NCI-H2029 (cell line): ENCODE data around the gene CNTNAP2.

Source experiments
- DNase-seq: peaks from one replicate; lab custom pipeline; 2025; lab: John Stamatoyannopoulos, UW

The CNTNAP2 gene

GRCh38 chr7:146116521-146117222, at the start of gene CNTNAP2:
TSS of gene CNTNAP2 (plus strand) at chr7:146116801. CDS start at chr7:146116877, 76 bp downstream.
- peak; percentile 72 for DNase-seq

GRCh38 chr7:146067880-146068279, 48.7 kb upstream of the CNTNAP2 start:
- no peak for DNase-seq

GRCh38 chr7:146074195-146074765, 42.3 kb upstream of the CNTNAP2 start:
- no peak for DNase-seq

GRCh38 chr7:146076344-146076743, 40.3 kb upstream of the CNTNAP2 start:
- no peak for DNase-seq

GRCh38 chr7:146084086-146084485, 32.5 kb upstream of the CNTNAP2 start:
- no peak for DNase-seq

GRCh38 chr7:146090023-146090645, 26.5 kb upstream of the CNTNAP2 start:
- peak; percentile 49 for DNase-seq

GRCh38 chr7:146094356-146094755, 22.2 kb upstream of the CNTNAP2 start:
- no peak for DNase-seq

GRCh38 chr7:146096994-146097393, 19.6 kb upstream of the CNTNAP2 start:
- no peak for DNase-seq

- DNase-seq = no peak
These were observed 10.3 kb upstream of the CNTNAP2 start for GRCh38 chr7:146106319-146106718.

- DNase-seq = no peak
These were observed 3.8 kb upstream of the CNTNAP2 start for GRCh38 chr7:146112755-146113154.

GRCh38 chr7:146115548-146115850, 1.1 kb upstream of the CNTNAP2 start:
- no peak for DNase-seq

- DNase-seq = peak; percentile 45
These were observed 615 bp upstream of the CNTNAP2 start for GRCh38 chr7:146115851-146116520.

GRCh38 chr7:146117576-146117975, 975 bp downstream of the CNTNAP2 start:
- no peak for DNase-seq

- peak; percentile 14 for DNase-seq
These were observed 2.4 kb downstream of the CNTNAP2 start for GRCh38 chr7:146119002-146119401.

- DNase-seq = no peak
These were observed 7.1 kb downstream of the CNTNAP2 start for GRCh38 chr7:146123715-146124114.

- no peak for DNase-seq
These were observed 10.3 kb downstream of the CNTNAP2 start for GRCh38 chr7:146126767-146127509.

- DNase-seq = no peak
These were observed 12.7 kb downstream of the CNTNAP2 start for GRCh38 chr7:146129296-146129695.

GRCh38 chr7:146129997-146130396, 13.4 kb downstream of the CNTNAP2 start:
- no peak for DNase-seq

- no peak for DNase-seq
These were observed 15.1 kb downstream of the CNTNAP2 start for GRCh38 chr7:146131701-146132100.

- peak; percentile 40 for DNase-seq
These were observed 19.8 kb downstream of the CNTNAP2 start for GRCh38 chr7:146136357-146136875.

- DNase-seq = no peak
These were observed 22.3 kb downstream of the CNTNAP2 start for GRCh38 chr7:146138926-146139325.
